GM12878 (cell line): Measurements from ENCODE around the gene FBLIM1. TPM values are rescaled to one million over a fixed set of nuclear protein-coding genes. Genes with fewer than 3 reads are reported as not detected.

ENCODE experiments used
- ATAC-seq: fragments of 200-7000 bp; cut with Tn5 transposase; 3 replicates; pipeline ENCODE4 v1.9.1; 2020; ENCODE audit warnings: mild to moderate bottlenecking, moderate library complexity
- BruUV-seq: library from RNA; stranded (reverse); fragments of 400-500 nt; replicated peaks from 2 replicates; lab custom pipeline; 2021; lab: Mats Ljungman, UMichigan
- CTCF ChIA-PET: fragments of 300-600 bp; sonication (Branson Sonifier 250); formaldehyde crosslinking; extraction: SDS; loops from one replicate; lab custom pipeline; 2021; ENCODE audit warnings: inconsistent platforms; lab: Yijun Ruan, JAX
- POLR2A ChIA-PET: fragments of 350-600 bp; formaldehyde crosslinking; extraction: SDS; loops from one replicate; lab custom pipeline; 2021; ENCODE audit warnings: inconsistent platforms; lab: Charles Lee
- RAD21 ChIA-PET: fragments of 300-600 bp; sonication (Branson Sonifier 250); formaldehyde crosslinking; loops from one replicate; lab custom pipeline; 2023; ENCODE audit warnings: antibody characterized with exemption; ENCODE audit not compliant: unreplicated experiment; lab: Charles Lee
- SMC1A ChIA-PET: fragments of 300-600 bp; sonication (Branson Sonifier 250); formaldehyde crosslinking; loops from one replicate; lab custom pipeline; 2023; ENCODE audit not compliant: unreplicated experiment, uncharacterized antibody; lab: Charles Lee
- DNase-seq: peaks from one replicate; pipeline ENCODE4 v3.0.0-alpha.2; 2011; ENCODE audit warnings: low read depth, low spot score
- FAIRE-seq: peaks from 3 replicates; lab custom pipeline; 2011; peaks lifted over from hg19 to GRCh38; lab: Jason Lieb, UNC
- H2AFZ ChIP-seq: 2 replicates; pipeline ENCODE4 v1.6.0; 2011; ENCODE audit warnings: low read depth, low read length, control low read depth; ENCODE audit not compliant: control insufficient read depth
- H3K27ac ChIP-seq: 2 replicates; pipeline ENCODE4 v1.5.1; 2011; ENCODE audit warnings: control low read depth; ENCODE audit not compliant: control insufficient read depth, insufficient read depth
- H3K27me3 ChIP-seq, 2 experiments: replicated peaks in 1 of 2; 2 replicates each; pipeline versions ENCODE4 v1.6.0 to v1.6.1; 2011; ENCODE audit warnings: low read length in 1 of 2; ENCODE audit not compliant: control insufficient read depth in 2 of 2, insufficient read depth in 2 of 2
- H3K36me3 ChIP-seq, 2 experiments: 2 replicates each; pipeline ENCODE4 v1.5.1; 2011; ENCODE audit warnings: low read length in 1 of 2; ENCODE audit not compliant: control insufficient read depth in 2 of 2, insufficient read depth in 2 of 2
- H3K4me1 ChIP-seq: 2 replicates; pipeline ENCODE4 v1.6.1; 2011; ENCODE audit warnings: mild to moderate bottlenecking, low read length, moderate library complexity, mixed read lengths; ENCODE audit not compliant: control insufficient read depth, insufficient read depth
- H3K4me2 ChIP-seq: 2 replicates; pipeline ENCODE4 v1.6.0; 2011; ENCODE audit warnings: control low read depth; ENCODE audit not compliant: control insufficient read depth, insufficient read depth
- H3K4me3 ChIP-seq: fragments of 200-600 bp; sonication (generic); 2 replicates; pipeline ENCODE4 v1.5.1; 2016
- H3K79me2 ChIP-seq: 2 replicates; pipeline ENCODE4 v1.6.0; 2011; ENCODE audit warnings: low read length; ENCODE audit not compliant: control insufficient read depth, insufficient read depth
- H3K9ac ChIP-seq: 2 replicates; pipeline ENCODE4 v1.8.0; 2011; ENCODE audit warnings: low read length, control low read depth, mixed read lengths; ENCODE audit not compliant: control insufficient read depth, insufficient read depth
- H3K9me3 ChIP-seq: replicated peaks from 3 replicates; pipeline ENCODE4 v1.5.1; 2011; ENCODE audit warnings: mild to moderate bottlenecking, low read length; ENCODE audit not compliant: control insufficient read depth, insufficient read depth
- H4K20me1 ChIP-seq: 2 replicates; pipeline ENCODE4 v1.6.0; 2011; ENCODE audit not compliant: control insufficient read depth, insufficient read depth
- EP300 ChIP-seq, 2 experiments: fragments of 150-350 bp in 1 of 2; IDR thresholded peaks; 2 replicates each; pipeline ENCODE4 v1.6.1; 2011 to 2012; ENCODE audit warnings: low read depth in 2 of 2, low read length in 2 of 2, borderline replicate concordance in 1 of 2, improper control_type of control experiment in 1 of 2, inconsistent platforms in 1 of 2; ENCODE audit not compliant: control insufficient read depth in 1 of 2
- JUND ChIP-seq: IDR thresholded peaks from 2 replicates; pipeline ENCODE4 v1.6.1; 2012; ENCODE audit warnings: low read depth, mild to moderate bottlenecking, low read length, improper control_type of control experiment, moderate library complexity
- KDM1A ChIP-seq: fragments of 200-600 bp; sonication (generic); IDR thresholded peaks from 2 replicates; pipeline ENCODE4 v1.6.1; 2016; ENCODE audit warnings: borderline replicate concordance
- KLF5 ChIP-seq: fragments of 450-650 bp; IDR thresholded peaks from 2 replicates; pipeline ENCODE4 v1.6.1; 2014; ENCODE audit warnings: mild to moderate bottlenecking; ENCODE audit not compliant: partially characterized antibody
- RAD21 ChIP-seq: IDR thresholded peaks from 2 replicates; pipeline ENCODE4 v1.6.1; 2011; ENCODE audit warnings: mild to moderate bottlenecking, low read depth, low read length, moderate library complexity; ENCODE audit not compliant: insufficient read depth
- TBL1XR1 ChIP-seq: IDR thresholded peaks from 2 replicates; pipeline ENCODE4 v1.6.1; 2012; ENCODE audit warnings: low read depth, low read length, improper control_type of control experiment
- ZNF217 ChIP-seq: fragments of 450-650 bp; IDR thresholded peaks from 2 replicates; pipeline ENCODE4 v1.6.1; 2017; ENCODE audit warnings: antibody characterized with exemption, mild to moderate bottlenecking
- WGBS: methylation state at CpG from one replicate; pipeline ENCODE4 v1.1.6; 2016; ENCODE audit warnings: low lambda C conversion rate; ENCODE audit not compliant: insufficient replicate concordance, insufficient coverage; ENCODE audit errors: missing lambda C conversion rate; 5-methylcytosine and 5-hydroxymethylcytosine counted together
- in situ Hi-C: fragments of 300-500 bp; cut with MboI; formaldehyde crosslinking; loops from 9 replicates; pipeline ENCODE4 v1.14.3; 2018; ENCODE audit warnings: mixed read lengths
- intact Hi-C: fragments of 100-400 bp; cut with micrococcal nuclease; formaldehyde crosslinking; loops from one replicate; pipeline ENCODE4 v1.14.2; 2022; ENCODE audit not compliant: unreplicated experiment
- polyA plus RNA-seq, 11 experiments: library from polyadenylated mRNA; depleted of rRNA in 4 of 11; unstranded in 6 of 11; stranded (reverse) in 5 of 11; fragments of >200 nt; fragmentation: Nextera tagmentation in 4 of 11; fragmentation: Illumina TruSeq in 1 of 11; extraction: Ambion mirVana in 4 of 11; extraction: Trizol in 1 of 11; gene quantifications; 1 replicate in 1 of 11; 2 replicates in 10 of 11; pipeline versions ENCODE4 v1.2.1 to v1.2.3, GENCODE V29; 2011 to 2016; ENCODE audit warnings: inconsistent platforms in 2 of 11, missing spikeins in 2 of 11, low read depth in 1 of 11
- total RNA-seq, 4 experiments: library from RNA; depleted of rRNA in 3 of 4; stranded (reverse); fragments of >200 nt in 3 of 4; fragmentation: Illumina TruSeq in 1 of 4; extraction: Trizol in 1 of 4; gene quantifications; 2 replicates each; pipeline versions ENCODE4 v1.2.1 to v1.2.3, GENCODE V29; 2013 to 2021
- TF ChIP-seq, protein P1 (sequence below): fragments of 150-350 bp; IDR thresholded peaks from 2 replicates; pipeline ENCODE4 v1.6.1; 2016; ENCODE audit warnings: low read depth, low read length

The FBLIM1 gene
- total and polyA plus RNA-seq, 10 of the 15 experiments (the other 5 are each of a cell fraction or from before 2014, with no cell fraction given): 0.03 to 0.13 TPM; not detected in 8

DNA sequence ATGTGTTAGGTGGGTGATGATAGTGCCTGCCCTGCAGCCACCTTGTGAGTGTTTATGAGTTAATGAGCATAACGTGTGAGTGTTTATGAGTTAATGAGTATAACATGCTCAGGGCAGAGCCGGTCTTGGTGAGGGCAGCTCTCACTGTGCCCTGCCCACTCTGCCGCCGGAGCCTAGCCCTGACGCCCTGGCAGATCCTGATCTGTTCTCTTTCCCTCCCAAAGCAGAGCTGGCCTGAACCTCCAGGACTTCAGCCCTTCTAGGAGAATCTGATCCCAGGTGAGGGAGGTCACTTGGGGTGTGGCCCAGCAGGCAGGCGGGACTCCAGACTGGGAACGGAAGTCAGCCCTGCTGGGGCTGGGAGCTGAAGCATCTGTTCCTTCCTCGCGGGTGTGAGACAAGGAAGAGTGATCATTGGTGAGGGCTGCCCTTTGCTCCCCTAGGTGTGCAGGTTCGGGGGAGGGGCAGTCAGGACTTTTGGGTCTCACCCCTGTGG lies 5.7 kb downstream of the FBLIM1 start:
- Histone ChIP-seq H3K4me1 (no peaks in the 10 kb centered on the region), H3K27ac (no peak overlapping the region), H2AFZ (no peak overlapping the region), H3K27me3 (peaks cover 0 to 1% of the 10 kb centered on the region in 2 experiments; a peak in 3 of 4 replicates), H4K20me1 (no peaks in the 10 kb centered on the region), H3K4me3 (no peak overlapping the region), H3K36me3 (no peaks in the 10 kb centered on the region), H3K9ac (no peak overlapping the region), H3K79me2 (no peaks in the 10 kb centered on the region), H3K4me2 (no peak overlapping the region), H3K9me3 (no peaks in the 10 kb centered on the region)
- intact Hi-C loops: no loop called here
- no peak for DNase-seq
- FAIRE-seq: no peak
- ChIA-PET CTCF (no interaction called here), RAD21 (no interaction called here), POLR2A (no interaction called here), SMC1A (no interaction called here)
- in situ Hi-C loops: no loop called here
- no TSS peak for BruUV-seq
- TF ChIP-seq EP300 (IDR thresholded peaks at IDR 0.05; ENCODE audit: borderline replicate concordance in 1 of 2, control insufficient read depth in 1 of 2, low read depth in 2 of 2, low read length in 2 of 2): no peak
- no peak for TF ChIP-seq ZNF217
- TF ChIP-seq KLF5: no peak
- no peak for ATAC-seq
- 43% methylated on average over 10 of the region's 10 CpGs for WGBS

DNA sequence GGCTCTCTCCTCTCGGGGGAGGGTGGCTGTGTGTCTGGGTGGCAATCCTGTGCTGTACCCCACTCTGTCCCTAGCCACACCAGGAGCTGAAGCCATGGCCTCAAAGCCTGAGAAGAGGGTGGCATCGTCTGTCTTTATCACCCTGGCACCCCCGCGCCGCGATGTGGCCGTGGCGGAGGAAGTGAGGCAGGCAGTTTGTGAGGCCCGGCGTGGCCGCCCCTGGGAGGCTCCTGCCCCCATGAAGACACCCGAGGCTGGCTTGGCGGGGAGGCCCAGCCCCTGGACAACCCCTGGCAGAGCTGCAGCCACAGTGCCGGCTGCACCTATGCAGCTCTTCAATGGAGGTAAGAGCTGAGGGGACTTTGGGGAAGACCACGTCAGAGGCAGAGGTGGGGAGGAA lies 6.3 kb downstream of the FBLIM1 start:
- no peaks in the 10 kb centered on the region for H3K9me3 ChIP-seq
- H4K20me1 ChIP-seq: no peaks in the 10 kb centered on the region
- in situ Hi-C loops (no loop called here), intact Hi-C loops (no loop called here)
- CTCF ChIA-PET: no interaction called here
- DNase-seq (no peak), ATAC-seq (no peak), FAIRE-seq (no peak)
- no peak overlapping the region for H3K27ac ChIP-seq
- no TSS peak for BruUV-seq
- H3K4me3 ChIP-seq: no peak overlapping the region
- no peaks in the 10 kb centered on the region for H3K4me1 ChIP-seq
- SMC1A ChIA-PET: no interaction called here
- POLR2A ChIA-PET: no interaction called here
- WGBS: 62% methylated on average over 15 of the region's 15 CpGs
- H2AFZ ChIP-seq: no peak overlapping the region
- no peaks in the 10 kb centered on the region for H3K36me3 ChIP-seq
- RAD21 ChIA-PET: no interaction called here
- H3K9ac ChIP-seq: no peak overlapping the region
- H3K4me2 ChIP-seq: no peak overlapping the region
- H3K79me2 ChIP-seq: no peaks in the 10 kb centered on the region
- H3K27me3 ChIP-seq: no peaks in the 10 kb centered on the region; a peak in 2 of 4 replicates
- TF ChIP-seq JUND (no peak), TBL1XR1 (no peak), KDM1A (no peak), RAD21 (no peak)
- TF ChIP-seq, protein P1, sequence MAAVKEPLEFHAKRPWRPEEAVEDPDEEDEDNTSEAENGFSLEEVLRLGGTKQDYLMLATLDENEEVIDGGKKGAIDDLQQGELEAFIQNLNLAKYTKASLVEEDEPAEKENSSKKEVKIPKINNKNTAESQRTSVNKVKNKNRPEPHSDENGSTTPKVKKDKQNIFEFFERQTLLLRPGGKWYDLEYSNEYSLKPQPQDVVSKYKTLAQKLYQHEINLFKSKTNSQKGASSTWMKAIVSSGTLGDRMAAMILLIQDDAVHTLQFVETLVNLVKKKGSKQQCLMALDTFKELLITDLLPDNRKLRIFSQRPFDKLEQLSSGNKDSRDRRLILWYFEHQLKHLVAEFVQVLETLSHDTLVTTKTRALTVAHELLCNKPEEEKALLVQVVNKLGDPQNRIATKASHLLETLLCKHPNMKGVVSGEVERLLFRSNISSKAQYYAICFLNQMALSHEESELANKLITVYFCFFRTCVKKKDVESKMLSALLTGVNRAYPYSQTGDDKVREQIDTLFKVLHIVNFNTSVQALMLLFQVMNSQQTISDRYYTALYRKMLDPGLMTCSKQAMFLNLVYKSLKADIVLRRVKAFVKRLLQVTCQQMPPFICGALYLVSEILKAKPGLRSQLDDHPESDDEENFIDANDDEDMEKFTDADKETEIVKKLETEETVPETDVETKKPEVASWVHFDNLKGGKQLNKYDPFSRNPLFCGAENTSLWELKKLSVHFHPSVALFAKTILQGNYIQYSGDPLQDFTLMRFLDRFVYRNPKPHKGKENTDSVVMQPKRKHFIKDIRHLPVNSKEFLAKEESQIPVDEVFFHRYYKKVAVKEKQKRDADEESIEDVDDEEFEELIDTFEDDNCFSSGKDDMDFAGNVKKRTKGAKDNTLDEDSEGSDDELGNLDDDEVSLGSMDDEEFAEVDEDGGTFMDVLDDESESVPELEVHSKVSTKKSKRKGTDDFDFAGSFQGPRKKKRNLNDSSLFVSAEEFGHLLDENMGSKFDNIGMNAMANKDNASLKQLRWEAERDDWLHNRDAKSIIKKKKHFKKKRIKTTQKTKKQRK: no peak
